ENCODE measurements around the gene PIEZO2. TPM values are rescaled to one million over a fixed set of nuclear protein-coding genes. Genes with fewer than 3 reads are reported as not detected.

PIEZO2 gene
- total RNA-seq, 4 donors from 2014 or later, result 0.18 to 3.0 (median 0.21) TPM

DNA sequence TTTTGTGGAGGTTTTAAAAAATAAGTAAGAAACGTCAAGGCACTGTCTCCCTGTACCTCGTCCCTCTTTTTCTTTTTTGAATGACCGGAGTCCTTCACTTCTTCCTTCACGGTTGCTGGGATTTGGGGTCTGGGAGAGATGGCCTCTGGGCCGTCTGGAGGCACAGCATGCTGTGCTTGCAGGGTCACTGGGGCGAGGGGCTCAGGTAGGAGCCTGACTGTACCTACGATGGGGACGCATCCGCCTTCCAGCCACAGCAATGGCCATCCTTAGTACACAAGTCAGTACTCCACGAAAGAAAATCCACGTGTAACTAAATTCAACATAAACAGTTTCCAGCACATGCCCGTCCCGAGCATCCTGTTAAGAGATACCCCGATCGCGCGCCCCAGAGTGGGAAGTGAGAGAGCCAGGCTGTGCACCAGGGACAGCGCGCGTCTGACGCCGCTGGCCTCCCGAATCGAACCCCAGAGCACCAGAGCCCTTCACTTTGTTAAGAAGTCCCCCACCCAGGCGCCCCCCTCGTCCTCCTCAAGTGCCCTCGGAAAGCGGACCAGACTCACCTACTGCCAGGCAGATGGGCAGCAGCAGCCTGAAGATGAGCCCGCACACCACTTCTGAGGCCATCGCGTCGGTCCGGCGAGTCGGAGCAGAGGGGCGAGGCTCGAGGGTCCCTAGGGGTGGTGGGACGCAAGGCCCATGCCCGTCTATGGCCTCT is 1.2 kb downstream of the PIEZO2 start:
- TF ChIP-seq POLR2A (IDR thresholded peaks at IDR 0.05), result no peak
- TF ChIP-seq, protein P1, sequence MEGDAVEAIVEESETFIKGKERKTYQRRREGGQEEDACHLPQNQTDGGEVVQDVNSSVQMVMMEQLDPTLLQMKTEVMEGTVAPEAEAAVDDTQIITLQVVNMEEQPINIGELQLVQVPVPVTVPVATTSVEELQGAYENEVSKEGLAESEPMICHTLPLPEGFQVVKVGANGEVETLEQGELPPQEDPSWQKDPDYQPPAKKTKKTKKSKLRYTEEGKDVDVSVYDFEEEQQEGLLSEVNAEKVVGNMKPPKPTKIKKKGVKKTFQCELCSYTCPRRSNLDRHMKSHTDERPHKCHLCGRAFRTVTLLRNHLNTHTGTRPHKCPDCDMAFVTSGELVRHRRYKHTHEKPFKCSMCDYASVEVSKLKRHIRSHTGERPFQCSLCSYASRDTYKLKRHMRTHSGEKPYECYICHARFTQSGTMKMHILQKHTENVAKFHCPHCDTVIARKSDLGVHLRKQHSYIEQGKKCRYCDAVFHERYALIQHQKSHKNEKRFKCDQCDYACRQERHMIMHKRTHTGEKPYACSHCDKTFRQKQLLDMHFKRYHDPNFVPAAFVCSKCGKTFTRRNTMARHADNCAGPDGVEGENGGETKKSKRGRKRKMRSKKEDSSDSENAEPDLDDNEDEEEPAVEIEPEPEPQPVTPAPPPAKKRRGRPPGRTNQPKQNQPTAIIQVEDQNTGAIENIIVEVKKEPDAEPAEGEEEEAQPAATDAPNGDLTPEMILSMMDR (IDR thresholded peaks at IDR 0.05 in 4 of 5, conservative IDR thresholded peaks at IDR 0.05 in 1 of 5), result no peak
- in situ Hi-C loops (cut with MboI; ENCODE audit: low sequenced_read_pairs in 4 of 4) (loop anchor here in 1 of 4 donors (25.0 kb wide), 1 partner anchor 286 kb away; no protein-coding TSS in a partner anchor), intact Hi-C loops (cut with DNase I; ENCODE audit: low total_unique reads) (loop anchor here (2.0 kb wide), 2 partner anchors 51 to 587 kb away; no protein-coding TSS in a partner anchor)
- Histone ChIP-seq H3K36me3 (no peaks in the 10 kb centered on the region), H3K27ac (no peak overlapping the region), H3K4me3 (peak overlapping the region; percentile 53 to 63 (median 62)), H3K4me1 (peaks cover 0 to 6% of the 10 kb centered on the region in 2 donors), H3K27me3 (peaks cover 6 to 18% (median 15%) of the 10 kb centered on the region in 3 donors), H3K9me3 (no peaks in the 10 kb centered on the region)
- no peak for ATAC-seq
- DNase-seq, result no peak

DNA sequence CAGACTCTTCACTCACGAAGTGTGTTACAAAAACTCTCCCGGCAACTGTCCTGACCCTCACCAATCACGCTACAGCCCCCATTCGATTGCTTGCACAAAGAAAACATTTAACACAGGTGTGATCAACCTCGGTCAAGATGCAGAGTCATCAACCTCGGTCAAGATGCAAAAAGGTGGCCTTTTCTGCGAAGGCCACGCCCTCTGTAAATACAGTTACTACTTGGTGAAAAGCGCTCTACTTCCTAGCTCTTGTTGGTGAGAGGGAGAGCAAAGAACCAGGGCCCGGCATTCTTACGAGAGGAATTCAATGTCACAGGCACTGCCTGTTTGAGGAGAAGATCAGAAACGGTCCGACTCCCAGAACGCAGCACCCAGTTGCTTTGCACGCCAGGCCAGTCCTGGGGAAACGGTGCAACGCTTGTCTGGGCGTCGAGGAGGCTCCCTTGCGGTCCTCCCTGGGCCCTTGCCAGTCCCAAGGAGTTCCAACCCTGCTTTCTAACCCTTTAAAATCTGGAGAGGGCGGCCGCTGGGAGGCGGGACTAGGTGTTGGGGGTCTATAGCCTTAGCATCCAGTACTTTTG is 1.9 kb downstream of the PIEZO2 start:
- no peaks in the 10 kb centered on the region for H3K9me3 ChIP-seq
- ATAC-seq, result no peak
- TF ChIP-seq POLR2A (IDR thresholded peaks at IDR 0.05), result no peak
- TF ChIP-seq, protein P1 (IDR thresholded peaks at IDR 0.05 in 4 of 5, conservative IDR thresholded peaks at IDR 0.05 in 1 of 5), result no peak
- intact Hi-C loops (cut with DNase I; ENCODE audit: low total_unique reads) (no loop called here), in situ Hi-C loops (cut with MboI; ENCODE audit: low sequenced_read_pairs in 4 of 4) (loop anchor here in 1 of 4 donors (25.0 kb wide), 1 partner anchor 285 kb away; no protein-coding TSS in a partner anchor)
- no peak for DNase-seq
- H3K4me1 ChIP-seq, result peaks cover 0 to 6% of the 10 kb centered on the region in 2 donors
- H3K36me3 ChIP-seq, result no peaks in the 10 kb centered on the region
- H3K27ac ChIP-seq, result no peak overlapping the region
- peaks cover 6 to 18% (median 15%) of the 10 kb centered on the region in 3 donors for H3K27me3 ChIP-seq
- H3K4me3 ChIP-seq, result no peak overlapping the region

DNA sequence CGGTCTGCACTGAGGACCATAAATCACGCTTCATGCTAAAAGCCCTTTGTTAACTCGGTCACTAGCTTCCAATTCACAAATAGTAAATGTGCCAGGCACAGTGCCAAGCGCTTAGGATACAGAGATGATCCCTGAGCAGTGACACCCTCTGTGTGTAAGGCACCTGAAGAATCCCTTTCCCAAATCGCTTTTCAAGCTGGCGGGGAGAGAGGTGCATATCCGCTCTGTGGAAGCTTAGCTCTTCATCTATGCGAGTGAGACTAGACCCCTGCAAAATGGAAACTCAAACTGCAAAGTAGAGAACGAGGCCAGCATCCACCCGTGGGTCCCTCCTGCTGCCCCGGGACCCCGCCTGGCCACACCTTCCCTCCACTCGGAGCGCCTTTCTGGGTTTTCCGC is 2.4 kb downstream of the PIEZO2 start:
- peaks cover 6 to 18% (median 15%) of the 10 kb centered on the region in 3 donors for H3K27me3 ChIP-seq
- H3K4me3 ChIP-seq, result no peak overlapping the region
- DNase-seq (no peak), ATAC-seq (peak in 1 of 2 donors; percentile 11)
- TF ChIP-seq, protein P1 (IDR thresholded peaks at IDR 0.05 in 4 of 5, conservative IDR thresholded peaks at IDR 0.05 in 1 of 5), result no peak
- no peak for TF ChIP-seq POLR2A (IDR thresholded peaks at IDR 0.05)
- intact Hi-C loops (cut with DNase I; ENCODE audit: low total_unique reads), result no loop called here
- in situ Hi-C loops (cut with MboI; ENCODE audit: low sequenced_read_pairs in 4 of 4), result loop anchor here in 1 of 4 donors (25.0 kb wide), 1 partner anchor 285 kb away; no protein-coding TSS in a partner anchor
- H3K9me3 ChIP-seq, result no peaks in the 10 kb centered on the region
- no peak overlapping the region for H3K27ac ChIP-seq
- H3K4me1 ChIP-seq, result peaks cover 0 to 6% of the 10 kb centered on the region in 2 donors
- H3K36me3 ChIP-seq, result no peaks in the 10 kb centered on the region

DNA sequence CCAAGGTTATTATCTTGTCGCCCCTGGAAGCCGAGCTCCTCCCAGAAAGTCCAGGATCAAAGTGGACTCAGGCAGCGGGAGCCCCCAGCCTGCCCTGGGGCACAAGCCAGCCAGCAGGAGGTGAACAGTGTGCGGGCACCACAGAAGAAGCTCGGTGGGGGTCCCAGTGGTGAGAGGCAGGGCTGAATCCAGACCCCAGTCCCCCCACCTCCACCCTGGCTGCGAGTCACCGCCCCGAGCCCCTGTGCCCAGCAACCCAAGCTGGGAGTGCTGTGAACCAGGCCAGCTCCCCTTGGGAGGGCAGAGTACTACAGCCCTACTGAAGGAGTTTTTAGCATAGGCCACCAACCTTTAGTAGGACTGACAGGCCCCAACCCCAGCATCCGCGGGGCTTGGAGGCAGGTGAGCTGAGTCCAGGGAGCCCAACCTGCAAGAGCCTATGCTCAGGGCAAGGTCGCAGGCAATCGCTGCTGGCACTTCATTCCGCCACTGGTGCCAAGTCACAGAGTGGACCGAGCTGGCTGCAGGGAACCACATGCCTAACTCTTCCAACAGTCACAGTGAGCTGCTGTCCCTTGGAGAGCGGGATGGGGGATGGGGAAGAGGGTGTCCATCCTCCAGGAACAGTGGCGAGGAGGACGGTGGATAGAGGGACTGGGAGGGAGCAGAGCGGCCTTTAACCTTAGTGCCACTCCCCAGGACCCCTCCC is 3.0 kb downstream of the PIEZO2 start:
- intact Hi-C loops (cut with DNase I; ENCODE audit: low total_unique reads), result no loop called here
- in situ Hi-C loops (cut with MboI; ENCODE audit: low sequenced_read_pairs in 4 of 4), result loop anchor here in 1 of 4 donors (25.0 kb wide), 1 partner anchor 284 kb away; no protein-coding TSS in a partner anchor
- H3K27me3 ChIP-seq, result peaks cover 6 to 18% (median 15%) of the 10 kb centered on the region in 3 donors

More for the DNA sequence above, 3.0 kb downstream of the PIEZO2 start:
- H3K27ac ChIP-seq, result no peak overlapping the region
- DNase-seq, result peak in 1 of 2 donors; percentile 30
- no peaks in the 10 kb centered on the region for H3K36me3 ChIP-seq
- peak in 1 of 2 donors; percentile 51 for ATAC-seq
- H3K4me3 ChIP-seq, result no peak overlapping the region
- no peak for TF ChIP-seq POLR2A (IDR thresholded peaks at IDR 0.05)
- TF ChIP-seq, protein P1 (IDR thresholded peaks at IDR 0.05 in 4 of 5, conservative IDR thresholded peaks at IDR 0.05 in 1 of 5), result no peak
- H3K9me3 ChIP-seq, result no peaks in the 10 kb centered on the region
- peaks cover 0 to 6% of the 10 kb centered on the region in 2 donors for H3K4me1 ChIP-seq
